ENCODE results near the gene RAB11FIP3. TPM values are rescaled to one million over a fixed set of nuclear protein-coding genes. Genes with fewer than 3 reads are reported as not detected.

The RAB11FIP3 gene
- total and polyA plus RNA-seq, 9 of the 15 experiments (the other 6 are each of a cell fraction or from before 2014, with no cell fraction given), result 0.46 to 13.1 (median 4.3) TPM

DNA sequence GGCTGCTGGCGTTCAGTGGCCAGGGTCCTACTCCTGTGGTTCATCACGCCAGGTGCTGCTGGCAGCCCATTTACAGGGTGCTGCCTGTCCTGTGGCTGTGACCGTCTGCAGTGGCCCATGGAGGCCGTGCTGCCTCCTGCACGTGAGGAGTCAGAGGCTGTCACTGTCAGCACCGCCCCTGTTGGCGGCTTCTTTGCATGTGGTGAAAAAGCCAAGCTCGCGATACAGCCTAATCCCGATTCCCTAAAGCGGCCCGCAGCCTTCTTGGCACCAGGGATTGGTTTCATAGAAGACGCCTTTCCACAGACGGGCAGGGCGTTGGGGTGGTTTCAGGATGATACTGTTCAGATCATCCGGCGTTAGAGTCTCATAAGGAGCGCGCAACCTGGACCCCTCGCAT lies 35.3 kb downstream of the RAB11FIP3 start:
- H3K4me1 ChIP-seq (replicated peaks in 1 of 2; ENCODE audit: control insufficient read depth in 2 of 2, insufficient read depth in 2 of 2, low read length in 2 of 2), result peaks cover 10 to 23% of the 10 kb centered on the region in 2 experiments
- in situ Hi-C loops (cut with MboI) (no loop called here), intact Hi-C loops (cut with micrococcal nuclease) (no loop called here)
- ChIA-PET CTCF (ENCODE audit: low intra/inter-chr PET ratio) (no interaction called here), POLR2A (interaction anchor here (1.5 kb wide), 1 partner anchor 60 kb away, joined by 7 read pairs; no protein-coding TSS in a partner anchor)
- H2AFZ ChIP-seq (ENCODE audit: low read depth, low read length), result no peak overlapping the region
- H4K20me1 ChIP-seq (replicated peaks; ENCODE audit: control insufficient read depth, insufficient read depth, low read length), result peaks cover 16% of the 10 kb centered on the region; the same call in 1 of the 2 replicates
- H3K27me3 ChIP-seq (ENCODE audit: control insufficient read depth in 2 of 2, insufficient read depth in 2 of 2, low read length in 2 of 2), result no peaks in the 10 kb centered on the region
- 66% methylated on average over 20 of the region's 20 CpGs for WGBS (ENCODE audit: insufficient coverage, low coverage, missing lambda C conversion rate)
- H3K9me1 ChIP-seq (ENCODE audit: control insufficient read depth, insufficient read depth, low read length), result peaks cover 4% of the 10 kb centered on the region
- BruUV-seq (replicated peaks), result no TSS peak
- FAIRE-seq, result no peak
- TF ChIP-seq TCF7 (IDR thresholded peaks at IDR 0.05; ENCODE audit: borderline replicate concordance) (no peak), BHLHE40 (IDR thresholded peaks at IDR 0.05; ENCODE audit: low read length) (peak; percentile 41; the same call in 1 of the 2 replicates), PYGO2 (tag; IDR thresholded peaks at IDR 0.05) (no peak), ZBTB33 (CRISPR knock-in tag; IDR thresholded peaks at IDR 0.05) (peak; percentile 89)
- DNase-seq (ENCODE audit: extremely low read depth in 1 of 4, low spot score in 3 of 4), result no peak
- H3K36me3 ChIP-seq (ENCODE audit: control insufficient read depth, insufficient read depth, low read length), result no peaks in the 10 kb centered on the region
- H3K27ac ChIP-seq (ENCODE audit: extremely low read depth, low read depth, low read length), result no peak overlapping the region
- ATAC-seq, result no peak
- H3K79me2 ChIP-seq (ENCODE audit: control insufficient read depth, insufficient read depth, low read length), result no peaks in the 10 kb centered on the region
- H3K4me3 ChIP-seq, result no peak overlapping the region
- H3K4me2 ChIP-seq (ENCODE audit: insufficient read depth, low read length), result no peak overlapping the region
- H3K9me3 ChIP-seq (replicated peaks; ENCODE audit: control insufficient read depth, insufficient read depth, low read depth, low read length), result no peaks in the 10 kb centered on the region
- H3K9ac ChIP-seq (ENCODE audit: insufficient read depth in 1 of 2, low read depth in 2 of 2, low read length in 2 of 2), result peak overlapping the region in 1 of 2 experiments; percentile 66; a peak in 2 of 4 replicates

Data from K562 (cell line).